GM19467 (cell line): ENCODE measurements around the gene ACD.

ENCODE experiments used
- ATAC-seq: cut with Tn5 transposase; IDR thresholded peaks from one replicate; pipeline ENCODE4 v1.9.1; 2021; ENCODE audit warnings: mild to moderate bottlenecking, moderate library complexity; ENCODE audit not compliant: unreplicated experiment

The ACD gene

GRCh38 chr16:67676516-67676915 lies 16.5 kb upstream of the ACD start:
- ATAC-seq: no peak

GRCh38 chr16:67675999-67676398 lies 15.9 kb upstream of the ACD start:
- ATAC-seq: no peak

DNA sequence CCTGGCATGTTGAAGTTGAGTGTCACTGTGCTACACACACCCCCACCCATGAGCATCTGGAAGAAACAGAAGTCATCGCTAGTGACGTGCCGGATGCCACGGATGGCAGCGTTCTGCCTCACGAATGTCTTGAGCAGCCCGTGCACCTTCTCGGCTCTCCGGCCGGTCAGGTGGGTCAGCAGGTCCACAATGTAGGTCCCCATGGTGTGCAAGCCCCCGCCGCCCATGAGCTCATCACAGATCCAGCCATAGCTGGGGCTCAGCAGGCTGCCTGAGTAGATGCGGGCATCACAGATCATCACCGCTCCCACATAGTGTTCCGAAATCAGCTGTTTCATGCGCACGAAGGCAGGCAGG lies 15.5 kb upstream of the ACD start:
- ATAC-seq: no peak

GRCh38 chr16:67674851-67675578 lies 15.0 kb upstream of the ACD start:
- no peak for ATAC-seq

GRCh38 chr16:67673712-67674580 lies 13.9 kb upstream of the ACD start:
- ATAC-seq: no peak

- ATAC-seq: no peak
Measured at GRCh38 chr16:67672739-67673662, 12.9 kb upstream of the ACD start.

GRCh38 chr16:67672306-67672705 lies 12.2 kb upstream of the ACD start:
- no peak for ATAC-seq

DNA sequence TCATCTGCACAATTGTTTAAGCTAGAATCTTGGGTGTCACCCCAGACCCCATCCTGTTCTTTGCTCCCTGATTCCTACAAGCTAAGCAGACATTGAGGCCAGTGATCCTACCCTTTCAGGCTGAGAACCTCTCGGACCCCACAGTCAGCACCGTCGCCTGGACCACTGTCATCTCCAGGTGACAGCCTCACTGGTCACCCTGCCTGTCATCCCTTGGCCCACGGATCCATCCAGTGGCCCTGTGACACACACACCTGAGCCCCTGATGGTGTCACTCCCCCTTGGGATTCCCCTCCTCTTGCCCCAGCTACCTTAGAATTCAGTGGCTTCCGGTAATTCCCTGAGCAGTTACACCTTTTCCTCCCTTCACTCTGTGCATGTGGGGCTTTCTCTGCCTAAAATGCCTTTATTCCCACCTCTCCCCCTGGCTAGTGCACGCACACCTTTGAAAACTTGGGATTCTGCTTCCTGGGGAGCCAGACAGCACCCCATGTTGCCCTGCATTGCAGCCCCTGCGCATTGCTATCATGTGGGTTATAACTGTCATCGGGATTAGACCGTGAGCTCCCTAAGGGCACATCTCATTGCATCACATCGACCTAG lies 9.5 kb upstream of the ACD start:
- ATAC-seq: no peak

DNA sequence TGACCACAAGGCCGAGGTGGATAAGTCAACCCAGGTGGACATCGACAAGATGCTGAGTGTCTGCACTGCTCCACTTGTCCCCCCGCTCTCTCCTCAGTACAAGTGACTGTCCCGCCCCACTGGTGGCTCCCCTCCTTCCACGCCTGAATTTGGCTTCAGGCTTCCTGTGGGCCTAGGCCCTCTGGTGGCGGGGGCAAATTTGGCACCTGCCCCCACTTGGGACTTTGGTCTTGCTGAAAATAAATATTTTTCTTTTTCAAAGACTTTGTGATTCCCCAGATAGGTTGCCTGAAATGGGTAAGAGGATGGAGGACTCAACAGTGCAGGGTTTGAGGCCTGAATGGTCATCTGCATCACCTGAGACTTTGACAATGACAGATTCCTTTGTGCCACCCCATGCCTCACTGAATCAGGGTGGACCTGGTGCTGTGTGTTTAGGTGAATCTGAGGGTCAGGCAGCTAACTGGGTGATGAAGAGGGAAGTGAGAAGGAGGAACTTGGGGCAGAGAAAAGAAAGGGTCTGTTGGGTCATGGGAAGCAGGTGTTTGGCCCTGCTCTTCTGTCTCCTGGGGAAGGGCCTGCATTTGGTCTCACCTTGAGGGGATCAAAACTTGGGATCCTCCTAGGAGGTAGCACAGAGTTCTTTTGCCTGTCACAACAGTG lies 8.6 kb upstream of the ACD start:
- no peak for ATAC-seq

DNA sequence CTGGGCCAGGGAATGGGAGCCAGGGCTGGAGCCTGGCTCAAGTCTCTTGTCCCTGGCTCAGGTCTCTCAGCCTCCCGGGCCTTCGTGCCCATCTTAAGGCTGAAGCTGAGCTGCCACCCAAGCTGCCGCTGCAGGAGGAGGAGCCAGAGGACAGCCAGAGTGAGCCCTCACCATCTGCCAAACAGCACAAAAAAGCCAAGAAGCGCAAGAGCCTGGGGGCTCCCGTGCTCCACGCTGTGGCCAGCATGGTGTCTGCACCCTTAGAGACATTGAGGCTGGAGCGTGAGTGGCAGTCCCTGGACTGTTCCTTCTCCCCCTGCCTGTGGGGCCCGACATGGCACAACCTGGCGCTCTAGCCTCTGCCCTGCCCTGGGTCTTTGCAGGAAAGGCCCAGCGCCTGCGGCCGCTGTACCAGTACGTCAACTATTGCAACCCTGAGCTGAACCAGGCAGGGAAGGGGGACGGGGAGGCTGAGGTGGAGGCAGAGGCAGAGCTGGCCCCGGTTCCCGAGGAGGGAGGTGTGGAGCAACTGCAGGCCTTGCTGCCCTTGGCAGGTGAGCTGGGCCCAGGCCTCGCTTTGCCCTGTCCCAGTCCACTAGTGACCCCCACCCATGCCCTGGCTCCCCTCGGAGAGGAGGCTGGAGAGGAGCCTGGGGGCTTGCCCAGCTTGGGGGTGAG lies 7.9 kb upstream of the ACD start:
- peak; percentile 77 for ATAC-seq

DNA sequence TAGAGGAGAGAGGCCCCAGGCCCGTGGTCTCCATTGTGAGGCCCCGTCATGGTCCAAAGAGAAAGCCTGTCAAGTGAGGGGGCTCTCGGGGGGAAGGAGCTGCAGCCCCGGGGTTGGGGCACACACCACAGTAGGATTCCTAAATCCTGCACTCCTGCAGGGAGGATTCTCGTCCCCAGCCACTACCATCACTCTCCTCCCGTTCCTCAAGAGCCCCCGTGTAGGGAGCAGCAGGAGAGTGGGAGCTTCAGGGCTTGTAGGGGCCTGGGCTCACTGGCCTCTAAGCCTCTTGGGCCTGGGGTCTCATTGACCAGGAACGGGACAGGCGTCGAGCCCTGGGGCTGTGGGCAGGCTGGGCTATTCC lies 7.4 kb upstream of the ACD start:
- ATAC-seq: no peak

DNA sequence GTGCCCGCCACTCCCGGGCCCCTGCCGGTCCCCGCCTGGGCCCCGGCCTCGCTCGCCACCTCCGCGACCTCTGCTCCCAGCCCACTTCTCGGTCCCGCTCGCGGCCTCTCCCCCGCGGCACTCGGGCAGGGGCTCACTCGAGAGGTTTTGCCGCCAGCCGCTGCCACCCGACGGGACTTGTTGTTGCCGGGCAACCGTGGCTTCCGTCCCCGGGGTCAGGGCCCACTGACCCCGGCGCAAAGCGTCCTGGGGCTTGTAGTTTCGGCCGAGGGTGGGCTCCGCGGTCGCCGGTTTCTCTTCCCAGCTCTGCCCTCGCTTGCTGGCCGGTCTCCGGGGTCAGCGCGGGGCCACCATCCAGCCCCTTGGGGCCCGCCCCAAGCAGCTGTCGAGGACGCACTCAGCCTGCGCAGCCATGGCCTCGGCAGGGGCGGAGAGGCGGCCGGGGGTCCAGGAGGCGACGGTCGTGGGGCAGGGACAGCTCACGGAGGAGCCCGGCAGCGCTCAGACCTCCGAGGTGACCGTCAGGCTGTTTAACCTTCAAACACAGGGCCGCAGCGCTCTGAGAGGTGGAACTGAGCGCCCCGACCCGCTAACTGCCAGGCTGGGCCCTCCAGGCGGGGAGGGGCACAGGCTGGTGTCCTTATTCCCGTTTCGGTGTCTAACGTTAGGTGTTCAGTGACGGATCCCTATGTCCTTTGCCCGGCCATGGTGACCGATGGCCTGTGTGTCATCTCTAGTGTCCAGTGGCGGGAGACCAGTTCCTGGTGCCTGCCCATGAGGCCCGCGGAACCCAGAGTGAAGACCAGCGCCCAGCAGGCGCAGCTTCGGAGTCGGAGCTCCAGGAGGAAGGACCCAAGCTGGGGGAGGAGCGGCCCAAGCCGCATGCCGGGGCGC lies 6.7 kb upstream of the ACD start, which contains the start of the genes C16orf86 and ENKD1:
Gene C16orf86, plus strand, starts transcription at position 256 of the 894 bp plus-strand sequence. Its CDS starts 157 bp downstream, at position 413.
Gene ENKD1, minus strand, starts transcription at position 192 of the 894 bp plus-strand sequence. CDS start 308 bp downstream, outside the sequence.
- peak; percentile 44 for ATAC-seq

- no peak for ATAC-seq
Measured at GRCh38 chr16:67666032-67666551, 6.0 kb upstream of the ACD start.

DNA sequence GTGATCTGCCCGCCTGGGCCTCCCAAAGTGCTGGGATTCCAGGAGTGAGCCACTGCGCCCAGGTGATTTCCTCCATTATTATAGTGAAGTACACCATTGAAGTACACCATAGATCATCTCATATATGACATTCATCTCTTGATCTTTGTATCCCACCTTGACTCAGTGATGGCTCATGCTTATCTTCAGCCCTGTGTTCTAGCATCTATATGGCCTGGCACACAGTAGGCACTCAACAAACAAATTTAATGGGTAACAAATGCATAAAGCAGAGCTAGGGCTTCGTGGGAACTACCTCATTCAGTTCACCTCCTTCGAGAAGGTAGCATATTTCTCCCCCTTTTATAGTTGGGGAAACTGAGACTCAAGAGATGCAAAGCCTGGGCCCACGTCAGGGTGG lies 5.5 kb upstream of the ACD start:
- no peak for ATAC-seq

DNA sequence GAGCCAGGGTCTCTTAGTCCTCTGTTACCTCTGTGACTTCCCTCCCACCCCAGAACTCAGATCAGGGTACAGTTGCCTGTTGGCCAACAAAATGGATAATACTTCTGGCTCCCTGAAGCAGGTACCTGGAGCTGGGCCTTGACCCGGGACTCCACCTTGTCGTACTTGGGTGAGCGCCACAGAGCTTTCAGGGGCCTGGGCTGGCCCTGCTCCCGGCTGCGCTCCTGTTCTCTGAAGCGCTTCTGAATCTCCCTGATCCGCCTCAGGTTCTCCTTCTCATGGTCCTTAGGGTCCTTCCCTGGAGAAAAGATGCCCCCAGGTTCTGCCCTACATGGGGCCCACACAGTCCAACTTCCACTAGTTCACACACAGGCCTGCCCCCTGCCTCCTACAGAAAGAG lies 4.8 kb upstream of the ACD start:
- no peak for ATAC-seq

DNA sequence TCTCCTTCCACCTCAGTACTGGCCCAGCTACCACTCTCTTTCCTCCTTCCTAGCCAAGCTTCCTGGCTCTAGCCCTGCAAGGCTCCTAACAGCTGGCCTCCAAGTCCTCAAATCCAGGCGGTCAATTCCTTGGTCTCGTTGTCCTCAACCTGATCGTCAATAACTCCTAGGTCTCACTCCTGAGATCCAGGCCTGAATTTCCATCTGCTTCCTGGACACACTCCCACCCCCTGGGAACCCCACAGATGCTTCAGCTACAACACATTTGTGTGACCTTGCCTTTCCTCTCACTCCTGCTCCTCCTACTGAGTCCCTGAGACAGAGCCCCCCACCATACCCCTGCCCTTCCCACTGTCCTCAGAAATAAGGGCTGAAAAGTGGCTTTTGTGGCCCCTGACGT lies 4.2 kb upstream of the ACD start:
- no peak for ATAC-seq

DNA sequence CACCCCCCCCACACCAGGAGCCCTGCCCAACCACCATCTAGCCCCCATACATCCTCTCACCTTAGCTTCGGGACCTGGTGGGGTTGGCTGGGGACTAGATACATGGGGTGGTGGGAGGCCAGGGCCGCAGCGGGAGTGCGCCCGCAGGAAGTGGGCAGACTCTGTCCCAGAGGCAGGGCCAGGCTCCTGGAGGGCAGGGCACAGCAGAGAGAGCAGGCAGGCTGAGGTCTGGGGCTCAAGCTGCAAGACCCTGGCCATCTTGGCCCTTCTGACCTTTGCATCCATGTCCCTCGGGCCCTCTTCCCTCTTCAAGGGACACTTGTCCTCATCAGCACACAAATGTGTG lies 3.8 kb upstream of the ACD start:
- no peak for ATAC-seq

GRCh38 chr16:67663151-67663876 lies 3.3 kb upstream of the ACD start:
- ATAC-seq: no peak
